GM19023 (cell line): ENCODE results near the gene STAMBPL1.
"Not testable (repeated sequence)": the region's sequence is repeated elsewhere in the genome, so short reads cannot be mapped to it uniquely, and the experiment has no call there.

Experiments
- ATAC-seq: cut with Tn5 transposase; IDR thresholded peaks from one replicate; pipeline ENCODE4 v1.9.1; 2021; ENCODE audit warnings: mild to moderate bottlenecking, moderate library complexity; ENCODE audit not compliant: unreplicated experiment

Gene STAMBPL1

DNA sequence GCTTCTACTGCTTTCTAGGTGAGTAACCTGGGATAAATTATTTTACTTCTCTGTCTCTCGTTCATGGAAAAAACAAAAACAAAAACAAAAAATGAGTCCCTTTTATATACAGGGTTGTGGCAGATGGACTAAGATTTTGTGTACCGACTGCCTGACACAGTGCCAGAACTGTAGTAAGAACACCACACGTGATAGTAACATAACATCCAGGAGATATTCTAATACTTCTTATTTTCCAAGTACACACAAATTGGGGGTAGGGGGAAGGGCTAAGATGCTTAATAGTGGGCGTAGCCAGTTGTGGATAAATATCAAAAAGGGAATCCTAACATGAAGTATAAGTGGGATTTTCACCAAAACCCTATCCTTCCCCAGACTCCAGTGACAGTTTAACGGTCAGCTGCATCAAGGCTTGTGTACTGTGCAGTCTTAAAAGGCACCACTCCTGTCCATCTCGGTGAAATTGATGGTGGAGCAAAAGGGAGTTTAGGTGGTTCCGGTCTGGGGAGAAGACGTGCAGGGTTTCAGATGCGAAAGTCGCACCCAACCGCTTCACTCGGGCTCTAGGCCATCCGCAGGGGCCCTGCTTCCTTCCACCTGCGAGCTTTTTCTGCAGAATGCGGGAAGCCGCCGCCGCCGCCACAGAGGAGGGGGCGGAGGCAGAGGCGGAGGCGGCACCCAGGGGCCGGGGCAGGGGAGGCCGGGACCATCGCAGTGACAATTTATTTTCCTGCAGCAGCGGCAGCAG lies at the start of gene STAMBPL1:
Gene STAMBPL1 (plus strand): TSS at position 712 of the 748 bp plus-strand sequence. CDS start 21,464 bp downstream, outside the sequence.
- peak; percentile 66 for ATAC-seq

DNA sequence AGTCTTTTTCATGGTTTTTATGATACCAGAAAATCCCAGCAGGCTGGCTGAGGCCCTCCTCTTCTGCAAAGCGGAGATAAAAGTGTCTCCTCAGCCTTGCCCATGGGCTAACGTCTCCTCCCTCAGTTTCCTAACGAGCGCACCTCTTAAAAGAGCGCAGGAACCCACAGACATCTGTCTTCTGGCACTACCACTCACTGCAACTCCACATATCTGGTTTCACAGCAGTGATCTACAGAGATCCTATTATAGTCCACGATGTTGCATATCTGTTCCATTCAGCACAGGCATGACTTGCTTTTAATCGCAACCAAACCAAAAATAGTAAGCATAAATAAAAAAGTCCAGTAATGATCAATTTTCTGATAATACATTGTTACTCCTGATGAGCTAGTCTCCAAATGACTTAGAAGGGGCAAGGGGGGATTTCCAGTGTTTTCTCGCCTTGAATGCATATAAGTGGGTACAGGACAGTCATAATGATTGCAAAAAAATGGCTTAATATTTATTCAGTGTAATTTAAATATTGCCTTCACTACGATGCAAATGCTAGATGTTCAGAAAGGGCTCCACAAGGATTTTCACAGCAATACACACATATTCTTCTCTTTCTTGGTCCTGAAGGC lies 49.3 kb upstream of the STAMBPL1 start:
- ATAC-seq: no peak

DNA sequence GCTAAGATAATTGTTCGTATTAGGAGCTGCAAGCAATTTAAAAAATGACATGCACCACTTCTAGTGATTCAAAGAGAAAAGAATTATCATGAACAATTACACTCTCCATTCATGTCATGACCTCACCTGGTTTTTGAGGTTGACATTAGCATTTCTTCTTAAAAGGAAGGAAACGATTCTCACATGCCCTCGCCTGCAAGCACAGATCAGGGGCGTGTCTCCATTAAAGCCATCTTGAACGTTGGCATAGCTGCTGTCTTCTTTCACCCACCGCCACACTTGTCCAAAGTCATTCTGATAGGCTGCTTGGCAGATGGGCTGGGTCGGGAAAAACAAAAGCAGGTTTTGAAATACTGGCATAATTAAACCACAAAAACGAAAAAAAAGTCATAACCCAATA lies 48.3 kb upstream of the STAMBPL1 start:
- ATAC-seq: no peak

DNA sequence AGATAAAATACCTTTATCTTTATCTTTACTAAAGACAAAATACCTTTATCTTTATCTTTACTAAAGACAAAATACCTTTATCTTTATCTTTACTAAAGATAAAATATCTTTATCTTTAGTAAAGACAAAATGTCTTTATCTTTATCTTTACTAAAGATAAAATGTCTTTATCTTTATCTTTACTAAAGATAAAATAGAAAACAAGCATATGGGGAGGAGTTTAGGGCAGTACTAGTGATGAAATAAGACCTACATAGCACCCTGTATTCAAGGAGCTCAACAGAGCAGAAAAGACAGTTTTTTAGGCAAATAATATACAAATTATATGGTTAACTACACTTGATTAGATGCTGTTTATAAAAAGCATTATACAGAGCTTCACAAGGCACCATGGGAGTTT lies 47.7 kb upstream of the STAMBPL1 start:
- ATAC-seq: no peak

DNA sequence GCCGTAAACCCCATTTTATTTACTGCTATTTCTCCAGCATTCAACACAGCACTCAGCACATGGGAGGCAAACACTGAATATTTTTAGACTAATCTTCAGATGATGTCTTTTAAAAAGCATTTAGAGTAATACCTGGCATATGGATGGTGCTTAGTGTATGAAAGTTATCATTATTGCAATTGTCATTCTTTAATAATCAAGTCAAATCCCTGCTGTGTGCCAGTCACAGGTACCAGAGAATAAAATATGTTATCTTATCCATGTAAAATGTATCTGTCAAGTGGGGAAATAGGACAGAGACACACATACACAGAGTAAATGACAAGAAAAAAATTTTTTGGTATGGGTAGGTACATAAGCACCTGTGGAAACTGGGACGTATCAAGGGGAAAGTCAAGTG lies 46.9 kb upstream of the STAMBPL1 start:
- ATAC-seq: no peak

DNA sequence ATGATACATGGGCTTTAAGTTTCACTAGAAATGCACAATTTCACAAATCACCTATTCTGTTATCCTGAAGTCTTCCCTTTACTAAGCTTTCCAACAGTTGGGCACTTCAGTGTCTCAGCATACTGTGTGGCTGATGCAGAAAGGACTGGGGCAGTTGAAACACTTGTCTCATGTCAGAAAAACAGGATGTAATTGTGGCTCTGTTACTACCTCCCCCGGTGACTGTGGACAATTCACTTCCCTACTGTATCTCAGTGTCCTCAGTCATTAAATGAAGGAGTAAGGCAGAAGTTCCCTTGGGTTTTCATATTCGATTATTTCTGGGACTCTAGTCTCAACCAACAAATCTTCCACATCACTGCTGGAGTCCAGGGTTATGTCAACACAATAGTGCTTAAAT lies 46.3 kb upstream of the STAMBPL1 start:
- no peak for ATAC-seq

DNA sequence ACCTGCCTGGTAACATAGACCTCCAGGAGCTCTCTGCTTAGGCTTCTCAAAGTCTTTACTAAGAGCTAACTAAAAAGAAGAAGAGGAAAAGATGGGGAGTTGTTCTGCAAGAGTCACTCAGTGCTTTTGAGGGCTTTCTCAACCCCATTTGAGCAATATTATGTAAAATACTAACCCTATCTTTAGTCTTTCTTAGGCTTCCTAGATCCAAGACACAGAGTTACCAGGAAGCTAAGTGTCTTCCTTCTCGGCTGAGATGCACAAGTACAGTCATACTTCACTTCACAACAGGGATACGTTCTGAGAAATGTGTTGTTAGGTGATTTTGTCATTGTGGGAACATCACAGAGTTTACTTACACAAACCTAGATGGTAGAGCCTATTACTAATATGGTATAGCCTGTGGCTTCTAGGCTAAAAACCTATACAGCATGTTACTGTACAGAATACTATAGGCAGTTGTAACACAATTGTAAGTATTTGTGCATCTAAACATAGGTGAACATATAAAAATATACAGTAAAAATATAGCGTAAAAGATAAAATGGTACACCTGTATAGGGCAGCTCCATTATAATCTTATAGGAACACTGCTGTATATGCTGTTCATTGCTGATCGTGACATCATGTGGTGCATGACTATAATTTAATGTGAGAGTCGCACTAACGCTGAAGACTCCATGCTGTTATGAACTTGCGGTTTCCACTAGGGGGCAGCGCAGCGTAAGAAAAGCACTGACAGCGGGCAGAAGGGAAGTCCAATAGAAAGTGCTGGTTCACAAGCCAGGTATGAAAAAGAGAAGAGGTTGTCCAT lies 44.7 kb upstream of the STAMBPL1 start:
- peak; percentile 88 for ATAC-seq

DNA sequence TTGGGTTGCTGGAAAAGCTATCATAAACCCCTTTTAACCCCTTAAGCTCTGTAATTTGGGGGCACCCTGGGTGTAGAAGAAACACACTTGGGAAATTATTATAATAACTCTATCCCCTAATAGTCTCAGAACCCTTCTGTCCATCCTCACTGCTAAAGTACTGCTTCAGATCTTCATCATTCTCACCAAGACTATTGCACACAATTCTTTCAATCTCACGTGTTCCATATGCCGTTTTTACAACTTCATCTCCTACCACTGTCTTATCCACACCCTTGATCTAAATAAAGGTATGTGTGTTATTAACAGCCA lies 44.2 kb upstream of the STAMBPL1 start:
- ATAC-seq: peak; percentile 16

DNA sequence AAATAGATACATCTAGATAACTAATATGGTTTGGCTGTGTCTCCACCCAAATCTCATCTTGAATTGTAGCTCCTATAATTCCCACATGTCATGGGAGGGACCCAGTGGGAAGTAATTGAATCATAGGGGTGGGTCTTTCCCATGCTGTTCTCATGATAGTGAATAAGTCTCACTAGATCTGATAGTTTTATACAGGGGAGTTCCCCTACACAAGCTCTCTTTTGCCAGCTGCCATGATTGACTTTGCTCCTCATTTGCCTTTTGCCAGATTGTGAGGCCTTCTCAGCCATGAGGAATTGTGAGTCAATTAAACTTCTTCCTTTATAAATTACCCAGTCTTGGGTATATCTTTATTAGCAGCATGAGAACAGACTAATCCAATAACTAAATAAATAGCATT lies 42.4 kb upstream of the STAMBPL1 start:
- not testable (repeated sequence) for ATAC-seq

DNA sequence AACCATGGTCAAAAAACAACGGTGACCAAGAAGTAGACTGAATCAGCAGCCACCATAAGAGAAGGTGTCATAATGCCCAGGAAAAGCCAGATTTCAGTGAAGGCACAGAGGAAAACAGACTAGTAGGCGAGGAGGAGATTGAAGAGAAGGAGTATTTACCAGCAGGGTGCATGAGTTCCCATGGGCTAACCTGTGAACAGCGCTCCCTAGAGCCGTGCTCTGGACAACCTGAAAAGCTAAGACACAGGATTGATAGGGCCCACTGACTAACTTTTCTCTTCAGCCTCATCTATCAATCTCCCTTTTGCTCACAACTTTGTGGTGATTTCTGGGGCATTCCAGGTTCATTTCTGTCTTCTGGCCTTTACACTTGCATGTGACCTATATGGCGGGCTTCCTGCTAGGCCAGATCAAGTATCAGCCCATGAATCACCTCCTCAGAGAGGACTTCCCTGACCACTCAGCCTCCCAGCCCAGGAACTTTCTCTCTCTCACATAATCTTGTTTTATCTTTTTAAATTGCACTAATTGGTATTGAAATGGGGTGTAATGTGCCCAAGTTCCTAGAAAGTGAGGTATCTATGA lies 41.2 kb upstream of the STAMBPL1 start:
- no peak for ATAC-seq

DNA sequence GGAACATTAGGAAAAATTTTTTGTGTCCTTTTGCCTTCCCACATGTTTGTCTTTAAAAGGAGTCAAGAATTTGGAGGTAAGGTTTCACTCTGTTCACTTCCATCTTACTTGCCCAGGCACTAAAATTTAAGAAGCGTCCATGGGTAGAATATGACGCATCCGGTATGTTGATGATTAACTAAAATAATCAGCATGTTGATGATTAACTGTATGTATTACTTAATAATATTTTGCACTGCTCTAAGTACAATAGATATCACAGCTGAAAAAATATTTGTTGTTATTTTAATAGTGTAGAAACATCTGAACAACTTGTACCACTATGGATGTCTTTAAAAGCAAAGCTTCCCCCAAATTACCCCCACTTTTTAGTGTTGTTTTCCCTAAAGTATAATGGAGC lies 39.9 kb upstream of the STAMBPL1 start:
- no peak for ATAC-seq

DNA sequence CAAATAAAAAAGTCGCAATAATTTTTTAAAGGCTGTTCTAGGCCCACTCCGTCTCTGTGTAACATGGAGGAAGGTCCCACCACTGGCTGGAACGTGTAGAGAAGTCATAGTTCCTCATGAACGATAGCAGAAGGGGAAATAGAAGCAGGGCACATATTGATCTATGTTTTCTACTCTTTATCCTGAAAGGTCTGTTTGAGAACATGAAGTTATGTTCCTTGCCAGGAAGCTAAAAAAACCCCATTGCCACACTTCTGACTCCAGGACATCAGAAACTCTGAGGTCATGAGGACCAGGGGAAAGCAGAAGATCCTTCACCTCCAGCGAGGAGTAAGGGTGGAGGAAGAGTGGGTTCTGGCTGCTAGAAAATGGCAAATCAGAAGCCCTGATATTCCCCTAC lies 39.2 kb upstream of the STAMBPL1 start:
- ATAC-seq: no peak

DNA sequence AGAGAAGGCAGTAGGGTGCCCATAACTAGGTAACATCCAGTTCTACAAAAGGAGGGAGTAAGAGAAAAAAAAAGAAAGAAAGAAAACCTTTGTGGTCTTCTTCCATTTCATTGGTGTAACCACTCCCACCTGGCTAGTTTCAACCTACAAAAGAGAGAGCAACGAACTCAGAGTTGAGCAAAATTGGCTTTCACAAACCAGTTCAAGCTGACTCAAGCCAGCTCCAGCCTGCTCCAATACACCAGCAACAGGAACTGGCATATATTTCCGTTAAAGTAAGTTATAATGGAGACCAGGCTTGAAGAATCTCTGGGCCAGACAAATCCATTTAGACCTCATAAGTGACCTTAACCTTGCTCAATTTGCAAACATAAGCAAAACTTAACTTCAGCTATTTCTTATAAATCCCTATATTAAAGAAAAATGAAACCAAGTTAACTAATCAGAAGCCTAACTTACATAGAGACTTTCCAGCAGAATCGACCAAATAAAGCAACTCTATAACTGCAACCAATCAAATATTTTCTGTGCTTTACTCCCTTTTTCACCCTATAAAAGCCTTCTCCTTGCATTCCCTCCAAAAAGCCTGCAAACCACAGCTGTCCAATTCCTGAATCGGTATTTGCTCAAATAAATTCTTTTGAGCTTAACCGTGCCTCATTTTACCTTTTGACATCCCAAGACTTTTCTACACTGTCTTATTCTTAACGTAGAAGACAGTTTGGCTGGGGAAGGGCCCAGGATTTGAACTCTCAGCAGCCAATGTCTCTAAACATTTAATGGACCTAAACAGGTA lies 38.5 kb upstream of the STAMBPL1 start:
- ATAC-seq: no peak

DNA sequence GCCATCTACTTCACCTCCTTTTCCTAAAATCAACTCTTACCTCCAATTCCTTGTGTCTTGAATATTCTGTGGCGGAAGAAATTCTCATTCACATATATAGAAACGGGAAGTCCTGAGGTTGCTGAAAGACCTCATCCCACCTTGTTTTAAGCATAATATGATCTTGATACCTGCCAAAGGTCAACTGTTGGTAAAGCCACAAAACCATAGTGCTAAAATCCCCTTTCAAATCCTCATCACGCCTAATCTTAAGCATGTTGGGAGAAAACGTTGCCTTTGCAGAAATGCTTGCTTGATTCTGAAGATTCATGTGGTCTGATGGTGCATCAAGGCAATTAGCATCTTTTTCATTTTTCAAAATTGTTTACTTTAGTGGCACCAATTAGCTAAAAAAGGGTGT lies 36.9 kb upstream of the STAMBPL1 start:
- ATAC-seq: no peak

DNA sequence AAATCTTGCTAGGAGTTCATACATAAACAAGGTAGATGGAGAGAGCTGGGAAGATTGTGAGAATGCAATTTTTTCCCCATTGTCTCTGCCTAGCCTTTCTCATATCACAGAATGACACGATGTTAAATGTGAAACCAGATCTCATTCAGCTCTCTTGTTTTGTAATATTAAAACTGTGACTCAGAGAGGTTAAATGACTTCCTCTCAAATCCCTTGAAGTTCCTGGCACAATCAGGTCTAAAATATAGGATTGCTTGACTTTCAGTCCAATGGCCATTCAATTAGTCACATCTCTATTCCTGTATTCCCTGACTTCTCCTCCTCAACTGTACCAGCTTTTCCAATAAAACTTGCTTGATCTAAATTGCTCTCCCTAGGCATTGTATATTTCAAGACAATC lies 31.5 kb upstream of the STAMBPL1 start:
- ATAC-seq: no peak

DNA sequence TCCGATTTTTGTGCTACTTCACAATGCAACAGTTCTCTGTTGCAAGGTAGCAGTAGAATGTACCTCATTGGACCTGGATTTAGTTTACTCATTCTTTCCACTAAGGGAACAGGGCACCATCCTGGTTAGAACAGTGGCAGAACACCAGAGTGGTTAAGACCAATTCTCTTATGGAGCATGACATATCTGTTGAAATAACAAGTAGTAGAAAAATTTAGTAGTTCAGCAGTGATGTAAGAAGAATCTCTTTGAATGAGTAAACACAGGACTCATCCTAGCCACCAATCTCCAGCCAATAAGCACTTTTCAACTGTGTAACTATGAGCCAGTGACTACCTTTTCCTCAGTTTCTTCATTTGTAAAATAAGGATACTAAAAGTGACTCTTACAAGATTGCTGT lies 30.8 kb upstream of the STAMBPL1 start:
- no peak for ATAC-seq

DNA sequence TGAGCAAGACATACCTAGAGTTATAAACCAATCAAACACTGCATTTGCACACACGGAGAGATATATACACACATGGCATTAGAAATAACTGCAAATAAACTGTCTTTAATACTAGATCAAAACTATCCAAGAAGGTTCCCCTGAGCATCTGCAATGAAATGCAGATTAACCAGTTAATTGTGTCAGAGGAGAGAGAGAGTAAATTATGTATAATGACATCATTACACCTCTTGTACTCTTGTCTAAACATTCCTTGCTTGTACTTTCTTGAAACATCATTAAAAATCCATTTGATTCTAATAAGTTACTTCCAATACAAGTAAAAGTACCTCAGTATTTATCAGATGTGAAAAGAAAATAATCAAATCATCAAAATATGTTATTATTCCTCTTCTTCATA lies 29.3 kb upstream of the STAMBPL1 start:
- ATAC-seq: no peak

DNA sequence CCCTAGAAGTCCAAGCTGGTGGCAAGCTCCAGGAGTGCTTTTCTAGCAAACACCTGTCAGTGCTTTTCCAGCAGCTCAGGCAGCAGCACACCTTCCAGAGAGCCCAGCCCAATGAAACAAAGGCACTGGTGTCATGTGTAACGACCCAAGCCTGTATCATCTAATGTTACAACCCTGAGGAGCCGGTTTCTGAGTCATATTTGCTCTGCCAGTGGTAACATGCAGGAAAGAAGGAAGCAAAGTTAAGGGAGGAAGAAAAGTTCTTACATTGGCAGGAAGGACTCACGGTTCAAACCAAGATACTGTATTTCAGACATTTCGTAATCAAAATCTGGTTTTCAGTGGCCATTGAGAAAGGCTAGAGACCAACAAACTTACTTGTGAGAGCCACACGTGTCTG lies 28.3 kb upstream of the STAMBPL1 start, which contains the start of gene ANKRD22:
Gene ANKRD22 (minus strand): TSS at position 139 of the 400 bp plus-strand sequence. CDS start 237 bp downstream, outside the sequence.
- no peak for ATAC-seq

DNA sequence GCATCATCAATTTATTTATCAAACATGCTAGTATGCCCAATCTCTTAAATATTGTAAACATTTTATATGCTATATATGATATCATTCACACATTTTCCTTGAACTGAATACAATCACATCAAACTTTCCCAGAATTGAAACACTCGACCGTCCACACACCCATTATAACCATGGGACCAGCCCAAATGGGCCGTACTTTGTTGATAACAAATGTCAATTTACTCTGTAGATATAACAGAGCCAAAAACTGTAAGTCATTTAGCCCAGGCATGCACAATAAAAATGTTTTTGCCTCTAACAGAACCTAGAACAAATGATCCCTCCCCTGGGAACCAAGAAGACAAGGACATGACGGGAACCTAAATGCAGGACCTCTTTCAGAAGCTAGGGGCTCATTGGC lies 27.7 kb upstream of the STAMBPL1 start:
- no peak for ATAC-seq

DNA sequence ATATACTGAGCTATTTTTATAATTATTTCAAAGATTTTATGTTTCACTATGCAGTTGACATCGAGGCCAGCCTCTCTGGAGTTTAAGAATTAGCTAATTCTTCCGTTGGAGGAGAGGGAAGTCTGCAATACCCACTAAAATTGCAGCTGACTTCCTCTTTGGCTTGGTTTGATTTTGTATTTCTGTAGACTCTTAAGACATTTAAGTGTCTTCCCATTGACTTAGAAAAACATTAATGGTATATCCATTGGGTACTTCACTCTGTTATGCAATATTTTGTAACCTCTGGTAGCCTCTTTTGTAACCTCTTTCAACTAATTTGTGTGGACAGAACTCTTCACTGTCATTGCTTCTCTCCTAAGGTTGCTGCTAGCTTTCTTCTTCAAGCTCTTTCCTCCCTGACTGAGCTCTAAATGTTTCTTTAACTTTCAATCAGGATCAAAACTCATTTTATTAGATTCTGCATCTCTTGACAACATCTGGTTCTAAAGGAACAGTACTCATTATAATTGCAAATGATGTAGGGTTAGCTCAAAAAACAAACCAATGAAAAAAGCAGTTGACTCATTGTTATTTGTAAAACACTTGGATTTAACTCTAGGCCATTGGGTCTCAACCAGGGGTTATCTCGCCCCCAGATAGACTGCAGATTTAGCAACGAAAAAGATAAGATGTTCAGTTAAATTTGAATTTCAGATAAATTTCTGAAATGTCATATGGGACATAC lies 26.7 kb upstream of the STAMBPL1 start:
- ATAC-seq: no peak
